SK-N-SH (cell line): Measurements from ENCODE around the gene CPA3. TPM values are rescaled to one million over a fixed set of nuclear protein-coding genes. Genes with fewer than 3 reads are reported as not detected.

Experiments used
- CTCF ChIA-PET: fragments of 300-600, 350-600 bp; formaldehyde crosslinking; extraction: SDS; loops from one replicate; lab custom pipeline; 2021; lab: Yijun Ruan, JAX
- POLR2A ChIA-PET: fragments of 350-600 bp; sonication (Branson Sonifier 250); formaldehyde crosslinking; extraction: SDS; loops from one replicate; lab custom pipeline; 2020; ENCODE audit warnings: antibody characterized with exemption, inconsistent platforms; lab: Yijun Ruan, JAX
- DNase-seq: peaks from one replicate; pipeline ENCODE4 v3.0.0; 2012
- H2AFZ ChIP-seq: fragments of 200-600 bp; sonication (generic); 2 replicates; pipeline ENCODE4 v1.8.1; 2016; ENCODE audit warnings: antibody characterized with exemption, mild to moderate bottlenecking, low read depth
- H3F3A ChIP-seq: fragments of 200-600 bp; sonication (generic); replicated peaks from 2 replicates; pipeline ENCODE3; 2016; ENCODE audit warnings: antibody characterized with exemption, mild to moderate bottlenecking; ENCODE audit not compliant: insufficient read depth
- H3K27ac ChIP-seq, 2 experiments: fragments of 200-500 bp in 1 of 2; fragments of 200-600 bp in 1 of 2; sonication (Bioruptor generic) in 1 of 2; sonication (generic), shearing (Covaris generic) in 1 of 2; 2 replicates each; pipeline versions ENCODE4 v1.5.1 to v1.6.1; 2014 to 2016; ENCODE audit warnings: low read depth in 2 of 2, inconsistent platforms in 1 of 2, low read length in 1 of 2, mild to moderate bottlenecking in 1 of 2, mixed read lengths in 1 of 2
- H3K27me3 ChIP-seq: fragments of 200-600 bp; sonication (generic), shearing (Covaris generic); 2 replicates; pipeline ENCODE4 v1.6.1; 2016; ENCODE audit warnings: mixed run types; ENCODE audit not compliant: insufficient read depth
- H3K36me3 ChIP-seq, 2 experiments: fragments of 200-500 bp in 1 of 2; fragments of 200-600 bp in 1 of 2; sonication (Bioruptor generic) in 1 of 2; sonication (generic) in 1 of 2; replicated peaks in 1 of 2; 2 replicates each; pipeline versions ENCODE3 to v1.5.1; 2014 to 2016; ENCODE audit warnings: low read length in 1 of 2, mild to moderate bottlenecking in 1 of 2; ENCODE audit not compliant: insufficient read depth in 2 of 2, control insufficient read depth in 1 of 2
- H3K4me1 ChIP-seq, 2 experiments: fragments of 200-500 bp in 1 of 2; fragments of 200-600 bp in 1 of 2; sonication (Bioruptor generic) in 1 of 2; sonication (generic), shearing (Covaris generic) in 1 of 2; 2 replicates each; pipeline versions ENCODE4 v1.5.1 to v1.6.1; 2014 to 2016; ENCODE audit warnings: low read depth in 1 of 2, low read length in 1 of 2, mixed run types in 1 of 2; ENCODE audit not compliant: insufficient read depth in 2 of 2, control insufficient read depth in 1 of 2
- H3K4me2 ChIP-seq: fragments of 200-600 bp; sonication (generic), shearing (Covaris generic); 2 replicates; pipeline ENCODE4 v1.6.1; 2017; ENCODE audit warnings: mixed run types
- H3K4me3 ChIP-seq, 2 experiments: fragments of 200-500 bp in 1 of 2; fragments of 200-600 bp in 1 of 2; sonication (Bioruptor generic) in 1 of 2; sonication (generic), shearing (Covaris generic) in 1 of 2; 2 replicates each; pipeline versions ENCODE4 v1.5.1 to v1.8.1; 2014 to 2016; ENCODE audit warnings: low read depth in 2 of 2, inconsistent platforms in 1 of 2, low read length in 1 of 2, mild to moderate bottlenecking in 1 of 2, mixed read lengths in 1 of 2, moderate library complexity in 1 of 2
- H3K79me2 ChIP-seq: fragments of 200-600 bp; sonication (generic); 2 replicates; pipeline ENCODE4 v1.8.1; 2017; ENCODE audit warnings: mild to moderate bottlenecking; ENCODE audit not compliant: insufficient read depth
- H3K9ac ChIP-seq: fragments of 200-600 bp; sonication (generic); 2 replicates; pipeline ENCODE4 v1.6.1; 2017; ENCODE audit warnings: mixed run types
- H3K9me2 ChIP-seq: fragments of 200-600 bp; sonication (generic); 2 replicates; pipeline ENCODE4 v1.6.1; 2017; ENCODE audit warnings: mixed run types
- H3K9me3 ChIP-seq: fragments of 200-600 bp; sonication (generic); 2 replicates; pipeline ENCODE4 v1.6.1; 2017; ENCODE audit warnings: mixed run types, mild to moderate bottlenecking, moderate library complexity
- H4K20me1 ChIP-seq: fragments of 200-600 bp; sonication (generic); 2 replicates; pipeline ENCODE4 v1.6.1; 2017; ENCODE audit warnings: mild to moderate bottlenecking, mixed run types; ENCODE audit not compliant: insufficient read depth
- ELF1 ChIP-seq: IDR thresholded peaks from 2 replicates; pipeline ENCODE4 v1.4.0; 2012
- FOSL2 ChIP-seq: IDR thresholded peaks from 2 replicates; pipeline ENCODE4 v1.4.0; 2012; ENCODE audit warnings: low read depth, mild to moderate bottlenecking, moderate library complexity, borderline replicate concordance
- FOXJ3 ChIP-seq: sonication (generic); formaldehyde crosslinking; IDR thresholded peaks from 2 replicates; pipeline ENCODE4 v1.5.1; 2020; ENCODE audit warnings: mild to moderate bottlenecking, missing genetic modification reagents
- GABPA ChIP-seq: IDR thresholded peaks from 2 replicates; pipeline ENCODE4 v1.4.0; 2012; ENCODE audit warnings: low read depth, mild to moderate bottlenecking
- JUND ChIP-seq: IDR thresholded peaks from 2 replicates; pipeline ENCODE4 v1.4.0; 2012
- MXI1 ChIP-seq: IDR thresholded peaks from 2 replicates; pipeline ENCODE4 v1.6.1; 2012; ENCODE audit warnings: mild to moderate bottlenecking, low read depth, low read length, improper control_type of control experiment
- NFIC ChIP-seq: IDR thresholded peaks from 2 replicates; pipeline ENCODE4 v1.4.0; 2012; ENCODE audit warnings: borderline replicate concordance
- SIN3A ChIP-seq: IDR thresholded peaks from 2 replicates; pipeline ENCODE4 v1.6.1; 2012; ENCODE audit warnings: low read depth, mild to moderate bottlenecking, low read length, moderate library complexity, borderline replicate concordance
- SMC3 ChIP-seq: IDR thresholded peaks from 2 replicates; pipeline ENCODE4 v1.6.1; 2012; ENCODE audit warnings: low read depth, low read length, improper control_type of control experiment
- TAF1 ChIP-seq: IDR thresholded peaks from 2 replicates; pipeline ENCODE4 v1.6.1; 2012; ENCODE audit warnings: low read depth, mild to moderate bottlenecking, low read length, moderate library complexity, borderline replicate concordance
- TCF12 ChIP-seq: IDR thresholded peaks from 2 replicates; pipeline ENCODE4 v1.4.0; 2012
- TEAD4 ChIP-seq: IDR thresholded peaks from 2 replicates; pipeline ENCODE4 v1.4.0; 2012; ENCODE audit warnings: mild to moderate bottlenecking, borderline replicate concordance; ENCODE audit not compliant: insufficient read depth
- YY1 ChIP-seq: IDR thresholded peaks from 2 replicates; pipeline ENCODE4 v1.4.0; 2012; ENCODE audit warnings: low read depth, mild to moderate bottlenecking
- ZBTB33 ChIP-seq: IDR thresholded peaks from 2 replicates; pipeline ENCODE4 v1.4.0; 2012; ENCODE audit warnings: low read depth, borderline replicate concordance
- WGBS: methylation state at CpG from one replicate; pipeline ENCODE4 v1.1.6; 2017; ENCODE audit warnings: low lambda C conversion rate; 5-methylcytosine and 5-hydroxymethylcytosine counted together
- polyA plus RNA-seq, 3 experiments: library from polyadenylated mRNA; depleted of rRNA; stranded (reverse); fragments of >200 nt; gene quantifications; 2 replicates each; pipeline ENCODE4 v1.2.3, GENCODE V29; 2012
- TF ChIP-seq, protein P1 (sequence below): fragments of 150-350 bp; IDR thresholded peaks from 2 replicates; pipeline ENCODE4 v1.6.1; 2016; ENCODE audit warnings: mild to moderate bottlenecking, low read depth, low read length
- TF ChIP-seq, protein P2 (sequence below): IDR thresholded peaks from 2 replicates; pipeline ENCODE4 v1.4.0; 2012; ENCODE audit warnings: low read depth, borderline replicate concordance
- TF ChIP-seq, protein P3 (sequence below): fragments of 150-350 bp; IDR thresholded peaks from 2 replicates; pipeline ENCODE4 v1.6.1; 2017; ENCODE audit warnings: antibody characterized with exemption, low read length, low read depth, borderline replicate concordance
- TF ChIP-seq, protein P4 (sequence below): IDR thresholded peaks from 2 replicates; pipeline ENCODE4; 2012

The CPA3 gene
- polyA plus RNA-seq, 1 of the 3 experiments (the other 2 are of a cell fraction): not detected

GRCh38 chr3:148938306-148938705, 73.2 kb downstream of the CPA3 start:
- WGBS: 83% methylated on average over 2 of the region's 2 CpGs
- Histone ChIP-seq H3K79me2 (no peaks in the 10 kb centered on the region), H3K9me2 (no peaks in the 10 kb centered on the region), H2AFZ (no peak overlapping the region), H3K4me3 (no peak overlapping the region), H3K27ac (no peak overlapping the region), H4K20me1 (no peaks in the 10 kb centered on the region), H3K4me1 (0 out of 4 replicates have a peak, but pooled peaks cover 0 to 3% of the 10 kb centered on the region in 2 experiments), H3K27me3 (no peaks in the 10 kb centered on the region), H3K36me3 (no peaks in the 10 kb centered on the region), H3K9me3 (no peaks in the 10 kb centered on the region), H3F3A (no peaks in the 10 kb centered on the region), H3K9ac (no peak overlapping the region), H3K4me2 (no peak overlapping the region)
- ChIA-PET POLR2A (no interaction called here), CTCF (interaction anchor here (0.7 to 1.0 kb wide), 2 partner anchors 76 to 77 kb away, joined by 3 read pairs; no protein-coding TSS in a partner anchor)
- TF ChIP-seq, protein P1, sequence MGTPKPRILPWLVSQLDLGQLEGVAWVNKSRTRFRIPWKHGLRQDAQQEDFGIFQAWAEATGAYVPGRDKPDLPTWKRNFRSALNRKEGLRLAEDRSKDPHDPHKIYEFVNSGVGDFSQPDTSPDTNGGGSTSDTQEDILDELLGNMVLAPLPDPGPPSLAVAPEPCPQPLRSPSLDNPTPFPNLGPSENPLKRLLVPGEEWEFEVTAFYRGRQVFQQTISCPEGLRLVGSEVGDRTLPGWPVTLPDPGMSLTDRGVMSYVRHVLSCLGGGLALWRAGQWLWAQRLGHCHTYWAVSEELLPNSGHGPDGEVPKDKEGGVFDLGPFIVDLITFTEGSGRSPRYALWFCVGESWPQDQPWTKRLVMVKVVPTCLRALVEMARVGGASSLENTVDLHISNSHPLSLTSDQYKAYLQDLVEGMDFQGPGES: no peak
- TF ChIP-seq YY1: no peak
- TF ChIP-seq, protein P2, sequence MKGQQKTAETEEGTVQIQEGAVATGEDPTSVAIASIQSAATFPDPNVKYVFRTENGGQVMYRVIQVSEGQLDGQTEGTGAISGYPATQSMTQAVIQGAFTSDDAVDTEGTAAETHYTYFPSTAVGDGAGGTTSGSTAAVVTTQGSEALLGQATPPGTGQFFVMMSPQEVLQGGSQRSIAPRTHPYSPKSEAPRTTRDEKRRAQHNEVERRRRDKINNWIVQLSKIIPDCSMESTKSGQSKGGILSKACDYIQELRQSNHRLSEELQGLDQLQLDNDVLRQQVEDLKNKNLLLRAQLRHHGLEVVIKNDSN: no peak
- TF ChIP-seq JUND: no peak
- TF ChIP-seq, protein P3, sequence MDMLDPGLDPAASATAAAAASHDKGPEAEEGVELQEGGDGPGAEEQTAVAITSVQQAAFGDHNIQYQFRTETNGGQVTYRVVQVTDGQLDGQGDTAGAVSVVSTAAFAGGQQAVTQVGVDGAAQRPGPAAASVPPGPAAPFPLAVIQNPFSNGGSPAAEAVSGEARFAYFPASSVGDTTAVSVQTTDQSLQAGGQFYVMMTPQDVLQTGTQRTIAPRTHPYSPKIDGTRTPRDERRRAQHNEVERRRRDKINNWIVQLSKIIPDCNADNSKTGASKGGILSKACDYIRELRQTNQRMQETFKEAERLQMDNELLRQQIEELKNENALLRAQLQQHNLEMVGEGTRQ: no peak
- TF ChIP-seq SIN3A: no peak
- no peak for TF ChIP-seq FOXJ3 (CRISPR knock-in tag)
- TF ChIP-seq TAF1: no peak
- no peak for TF ChIP-seq SMC3
- TF ChIP-seq TCF12: no peak
- TF ChIP-seq FOSL2: no peak
- no peak for TF ChIP-seq MXI1
- no peak for TF ChIP-seq NFIC
- TF ChIP-seq, protein P4, sequence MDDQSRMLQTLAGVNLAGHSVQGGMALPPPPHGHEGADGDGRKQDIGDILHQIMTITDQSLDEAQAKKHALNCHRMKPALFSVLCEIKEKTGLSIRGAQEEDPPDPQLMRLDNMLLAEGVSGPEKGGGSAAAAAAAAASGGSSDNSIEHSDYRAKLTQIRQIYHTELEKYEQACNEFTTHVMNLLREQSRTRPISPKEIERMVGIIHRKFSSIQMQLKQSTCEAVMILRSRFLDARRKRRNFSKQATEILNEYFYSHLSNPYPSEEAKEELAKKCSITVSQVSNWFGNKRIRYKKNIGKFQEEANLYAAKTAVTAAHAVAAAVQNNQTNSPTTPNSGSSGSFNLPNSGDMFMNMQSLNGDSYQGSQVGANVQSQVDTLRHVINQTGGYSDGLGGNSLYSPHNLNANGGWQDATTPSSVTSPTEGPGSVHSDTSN: no peak
- TF ChIP-seq ZBTB33: no peak
- no peak for TF ChIP-seq TEAD4
- TF ChIP-seq GABPA: no peak
- TF ChIP-seq ELF1: no peak
- DNase-seq: no peak
